ENCODE measurements around the gene DYNLT4. TPM values are rescaled to one million over a fixed set of nuclear protein-coding genes. Genes with fewer than 3 reads are reported as not detected.

Gene DYNLT4
- total RNA-seq, 1 experiment from 2014 or later, result 0.31 TPM

DNA sequence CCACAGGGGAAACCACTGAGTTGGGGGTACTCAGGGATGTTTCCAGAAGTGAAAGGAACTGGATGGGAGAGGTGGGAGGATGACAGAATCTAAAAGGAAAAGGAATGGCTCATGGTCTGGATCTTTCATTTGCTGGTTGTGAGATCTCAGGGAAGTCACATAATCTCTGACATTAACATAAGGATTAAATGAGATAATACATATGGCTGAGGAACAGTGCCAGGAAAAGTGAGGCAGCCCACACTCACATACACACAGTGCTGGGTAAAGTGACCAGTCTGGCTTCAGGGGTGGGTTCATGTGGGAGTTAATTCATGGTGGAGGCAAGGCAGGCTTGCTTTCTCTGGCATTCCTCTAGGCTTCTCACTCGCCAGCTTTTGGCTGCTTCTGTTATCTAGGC is 39.8 kb upstream of the DYNLT4 start:
- ChIA-PET POLR2A (no interaction called here), CTCF (no interaction called here)
- no peak for DNase-seq (ENCODE audit: low spot score)
- H3K36me3 Mint-ChIP-seq, result no peaks in the 10 kb centered on the region
- H3K9me3 Mint-ChIP-seq, result no peaks in the 10 kb centered on the region
- H3K4me1 Mint-ChIP-seq, result peaks cover 12% of the 10 kb centered on the region
- no peak overlapping the region for H3K4me3 Mint-ChIP-seq
- peaks cover 19% of the 10 kb centered on the region for H3K27me3 Mint-ChIP-seq (ENCODE audit: low read depth)
- no peak overlapping the region; the same call in 1 of the 2 replicates for H3K27ac Mint-ChIP-seq
- no peak for ATAC-seq
- TF ChIP-seq ZNF532 (CRISPR knock-in tag; IDR thresholded peaks at IDR 0.05; ENCODE audit: borderline replicate concordance) (no peak), ERG (CRISPR knock-in tag; IDR thresholded peaks at IDR 0.05) (no peak), PRDM15 (CRISPR knock-in tag; IDR thresholded peaks at IDR 0.05) (no peak), E2F1 (CRISPR knock-in tag; IDR thresholded peaks at IDR 0.05) (no peak), GRHL2 (CRISPR knock-in tag; IDR thresholded peaks at IDR 0.05; ENCODE audit: insufficient replicate concordance, severe bottlenecking) (no peak), NR3C1 (CRISPR knock-in tag; conservative IDR thresholded peaks at IDR 0.05; ENCODE audit: low read depth) (no peak), AR (CRISPR knock-in tag; IDR thresholded peaks at IDR 0.05) (no peak), STAT6 (CRISPR knock-in tag; conservative IDR thresholded peaks at IDR 0.05; ENCODE audit: low read depth) (no peak), ZNF219 (CRISPR knock-in tag; IDR thresholded peaks at IDR 0.05; ENCODE audit: borderline replicate concordance) (no peak), FOXJ3 (CRISPR knock-in tag; IDR thresholded peaks at IDR 0.05; ENCODE audit: borderline replicate concordance) (no peak), ZSCAN18 (CRISPR knock-in tag; IDR thresholded peaks at IDR 0.05) (no peak), KAT7 (CRISPR knock-in tag; IDR thresholded peaks at IDR 0.05; ENCODE audit: borderline replicate concordance) (no peak)
- TF ChIP-seq, protein P1, sequence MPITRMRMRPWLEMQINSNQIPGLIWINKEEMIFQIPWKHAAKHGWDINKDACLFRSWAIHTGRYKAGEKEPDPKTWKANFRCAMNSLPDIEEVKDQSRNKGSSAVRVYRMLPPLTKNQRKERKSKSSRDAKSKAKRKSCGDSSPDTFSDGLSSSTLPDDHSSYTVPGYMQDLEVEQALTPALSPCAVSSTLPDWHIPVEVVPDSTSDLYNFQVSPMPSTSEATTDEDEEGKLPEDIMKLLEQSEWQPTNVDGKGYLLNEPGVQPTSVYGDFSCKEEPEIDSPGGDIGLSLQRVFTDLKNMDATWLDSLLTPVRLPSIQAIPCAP (CRISPR knock-in tag; IDR thresholded peaks at IDR 0.05), result no peak

Data from WTC11 (cell line).